GM12878 (cell line): ENCODE data around the gene RTF1. TPM values are rescaled to one million over a fixed set of nuclear protein-coding genes. Genes with fewer than 3 reads are reported as not detected.
A peak's percentile ranks its signal among the peaks of the same experiment; 100 is the strongest.

Experiments
- ATAC-seq: fragments of 200-7000 bp; cut with Tn5 transposase; 3 replicates; pipeline ENCODE4 v1.9.1; 2020; ENCODE audit warnings: mild to moderate bottlenecking, moderate library complexity
- BruUV-seq: library from RNA; stranded (reverse); fragments of 400-500 nt; replicated peaks from 2 replicates; lab custom pipeline; 2021; lab: Mats Ljungman, UMichigan
- CTCF ChIA-PET: fragments of 300-600 bp; sonication (Branson Sonifier 250); formaldehyde crosslinking; extraction: SDS; loops from one replicate; lab custom pipeline; 2021; ENCODE audit warnings: inconsistent platforms; lab: Yijun Ruan, JAX
- POLR2A ChIA-PET: fragments of 350-600 bp; formaldehyde crosslinking; extraction: SDS; loops from one replicate; lab custom pipeline; 2021; ENCODE audit warnings: inconsistent platforms; lab: Charles Lee
- RAD21 ChIA-PET: fragments of 300-600 bp; sonication (Branson Sonifier 250); formaldehyde crosslinking; loops from one replicate; lab custom pipeline; 2023; ENCODE audit warnings: antibody characterized with exemption; ENCODE audit not compliant: unreplicated experiment; lab: Charles Lee
- SMC1A ChIA-PET: fragments of 300-600 bp; sonication (Branson Sonifier 250); formaldehyde crosslinking; loops from one replicate; lab custom pipeline; 2023; ENCODE audit not compliant: unreplicated experiment, uncharacterized antibody; lab: Charles Lee
- DNase-seq: peaks from one replicate; pipeline ENCODE4 v3.0.0-alpha.2; 2011; ENCODE audit warnings: low read depth, low spot score
- FAIRE-seq: peaks from 3 replicates; lab custom pipeline; 2011; peaks lifted over from hg19 to GRCh38; lab: Jason Lieb, UNC
- H2AFZ ChIP-seq: 2 replicates; pipeline ENCODE4 v1.6.0; 2011; ENCODE audit warnings: low read depth, low read length, control low read depth; ENCODE audit not compliant: control insufficient read depth
- H3K27ac ChIP-seq: 2 replicates; pipeline ENCODE4 v1.5.1; 2011; ENCODE audit warnings: control low read depth; ENCODE audit not compliant: control insufficient read depth, insufficient read depth
- H3K27me3 ChIP-seq, 2 experiments: replicated peaks in 1 of 2; 2 replicates each; pipeline versions ENCODE4 v1.6.0 to v1.6.1; 2011; ENCODE audit warnings: low read length in 1 of 2; ENCODE audit not compliant: control insufficient read depth in 2 of 2, insufficient read depth in 2 of 2
- H3K36me3 ChIP-seq, 2 experiments: 2 replicates each; pipeline ENCODE4 v1.5.1; 2011; ENCODE audit warnings: low read length in 1 of 2; ENCODE audit not compliant: control insufficient read depth in 2 of 2, insufficient read depth in 2 of 2
- H3K4me1 ChIP-seq: 2 replicates; pipeline ENCODE4 v1.6.1; 2011; ENCODE audit warnings: mild to moderate bottlenecking, low read length, moderate library complexity, mixed read lengths; ENCODE audit not compliant: control insufficient read depth, insufficient read depth
- H3K4me2 ChIP-seq: 2 replicates; pipeline ENCODE4 v1.6.0; 2011; ENCODE audit warnings: control low read depth; ENCODE audit not compliant: control insufficient read depth, insufficient read depth
- H3K4me3 ChIP-seq: fragments of 200-600 bp; sonication (generic); 2 replicates; pipeline ENCODE4 v1.5.1; 2016
- H3K79me2 ChIP-seq: 2 replicates; pipeline ENCODE4 v1.6.0; 2011; ENCODE audit warnings: low read length; ENCODE audit not compliant: control insufficient read depth, insufficient read depth
- H3K9ac ChIP-seq: 2 replicates; pipeline ENCODE4 v1.8.0; 2011; ENCODE audit warnings: low read length, control low read depth, mixed read lengths; ENCODE audit not compliant: control insufficient read depth, insufficient read depth
- H3K9me3 ChIP-seq: replicated peaks from 3 replicates; pipeline ENCODE4 v1.5.1; 2011; ENCODE audit warnings: mild to moderate bottlenecking, low read length; ENCODE audit not compliant: control insufficient read depth, insufficient read depth
- H4K20me1 ChIP-seq: 2 replicates; pipeline ENCODE4 v1.6.0; 2011; ENCODE audit not compliant: control insufficient read depth, insufficient read depth
- CEBPB ChIP-seq, 2 experiments: fragments of 150-350 bp in 1 of 2; IDR thresholded peaks; 2 replicates each; pipeline ENCODE4 v1.6.1; 2012 to 2014; ENCODE audit warnings: low read depth in 2 of 2, low read length in 2 of 2, borderline replicate concordance in 1 of 2, inconsistent platforms in 1 of 2
- E4F1 ChIP-seq: fragments of 450-650 bp; IDR thresholded peaks from 2 replicates; pipeline ENCODE4 v1.6.1; 2018; ENCODE audit warnings: borderline replicate concordance, mild to moderate bottlenecking; ENCODE audit not compliant: partially characterized antibody
- FOXM1 ChIP-seq: IDR thresholded peaks from 2 replicates; pipeline ENCODE4 v1.6.1; 2012; ENCODE audit warnings: low read depth, mild to moderate bottlenecking, inconsistent platforms, low read length, moderate library complexity
- IKZF2 ChIP-seq, 2 experiments: fragments of 450-650 bp; IDR thresholded peaks; 2 replicates each; pipeline ENCODE4 v1.6.1; 2017; ENCODE audit warnings: mild to moderate bottlenecking in 2 of 2, moderate library complexity in 2 of 2
- JUNB ChIP-seq: IDR thresholded peaks from 2 replicates; pipeline ENCODE4 v1.6.1; 2016; ENCODE audit warnings: antibody characterized with exemption, mild to moderate bottlenecking
- MAX ChIP-seq: IDR thresholded peaks from 2 replicates; pipeline ENCODE4 v1.6.1; 2012; ENCODE audit warnings: low read depth, low read length, improper control_type of control experiment
- MEF2A ChIP-seq: IDR thresholded peaks from 2 replicates; pipeline ENCODE4 v1.6.1; 2011; ENCODE audit warnings: low read depth, mild to moderate bottlenecking, low read length, moderate library complexity; ENCODE audit not compliant: insufficient read depth
- PKNOX1 ChIP-seq: fragments of 450-650 bp; IDR thresholded peaks from 2 replicates; pipeline ENCODE4 v1.6.1; 2016; ENCODE audit warnings: mild to moderate bottlenecking
- RFX5 ChIP-seq: IDR thresholded peaks from 2 replicates; pipeline ENCODE4 v1.6.1; 2011; ENCODE audit warnings: low read depth, low read length, improper control_type of control experiment
- SMC3 ChIP-seq: IDR thresholded peaks from 2 replicates; pipeline ENCODE4 v1.6.1; 2011; ENCODE audit warnings: low read length, improper control_type of control experiment, borderline replicate concordance
- WRNIP1 ChIP-seq: IDR thresholded peaks from 2 replicates; pipeline ENCODE4 v1.6.1; 2011; ENCODE audit warnings: low read depth, low read length, improper control_type of control experiment, borderline replicate concordance
- ZBED1 ChIP-seq: IDR thresholded peaks from 2 replicates; pipeline ENCODE4 v1.6.1; 2016; ENCODE audit warnings: borderline replicate concordance
- WGBS: methylation state at CpG from one replicate; pipeline ENCODE4 v1.1.6; 2016; ENCODE audit warnings: low lambda C conversion rate; ENCODE audit not compliant: insufficient replicate concordance, insufficient coverage; ENCODE audit errors: missing lambda C conversion rate; 5-methylcytosine and 5-hydroxymethylcytosine counted together
- in situ Hi-C: fragments of 300-500 bp; cut with MboI; formaldehyde crosslinking; loops from 9 replicates; pipeline ENCODE4 v1.14.3; 2018; ENCODE audit warnings: mixed read lengths
- intact Hi-C: fragments of 100-400 bp; cut with micrococcal nuclease; formaldehyde crosslinking; loops from one replicate; pipeline ENCODE4 v1.14.2; 2022; ENCODE audit not compliant: unreplicated experiment
- polyA plus RNA-seq, 11 experiments: library from polyadenylated mRNA; depleted of rRNA in 4 of 11; unstranded in 6 of 11; stranded (reverse) in 5 of 11; fragments of >200 nt; fragmentation: Nextera tagmentation in 4 of 11; fragmentation: Illumina TruSeq in 1 of 11; extraction: Ambion mirVana in 4 of 11; extraction: Trizol in 1 of 11; gene quantifications; 1 replicate in 1 of 11; 2 replicates in 10 of 11; pipeline versions ENCODE4 v1.2.1 to v1.2.3, GENCODE V29; 2011 to 2016; ENCODE audit warnings: inconsistent platforms in 2 of 11, missing spikeins in 2 of 11, low read depth in 1 of 11
- total RNA-seq, 4 experiments: library from RNA; depleted of rRNA in 3 of 4; stranded (reverse); fragments of >200 nt in 3 of 4; fragmentation: Illumina TruSeq in 1 of 4; extraction: Trizol in 1 of 4; gene quantifications; 2 replicates each; pipeline versions ENCODE4 v1.2.1 to v1.2.3, GENCODE V29; 2013 to 2021
- TF ChIP-seq, protein P1 (sequence below): IDR thresholded peaks from 2 replicates; pipeline ENCODE4 v1.6.1; 2012; ENCODE audit warnings: improper control_type of control experiment, low read depth, low read length; ENCODE audit not compliant: insufficient replicate concordance

The RTF1 gene
- total and polyA plus RNA-seq, 10 of the 15 experiments (the other 5 are each of a cell fraction or from before 2014, with no cell fraction given), result 7.2 to 67.9 (median 32.3) TPM

DNA sequence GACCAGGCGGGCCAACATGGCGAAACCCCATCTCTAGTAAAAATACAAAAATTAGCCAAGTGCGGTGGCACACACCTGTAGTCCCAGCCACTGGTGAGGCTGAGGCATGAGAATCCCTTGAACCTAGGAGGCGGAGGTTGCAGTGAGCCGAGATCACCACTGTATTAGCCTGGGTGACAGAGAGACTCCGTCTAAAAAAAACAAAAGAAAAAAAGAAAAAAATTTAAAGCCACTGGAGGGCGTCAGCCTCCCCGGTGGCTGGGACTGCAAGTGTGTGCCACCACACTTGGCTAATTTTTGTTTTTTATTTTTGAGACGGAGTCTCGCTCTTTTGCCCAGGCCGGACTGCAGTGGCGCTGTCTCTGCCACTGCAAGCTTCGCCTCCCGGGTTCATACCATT lies 7.9 kb downstream of the RTF1 start:
- no peaks in the 10 kb centered on the region for H4K20me1 ChIP-seq
- no peaks in the 10 kb centered on the region; a peak in 1 of 4 replicates for H3K36me3 ChIP-seq
- SMC1A ChIA-PET, result no interaction called here
- in situ Hi-C loops (no loop called here), intact Hi-C loops (no loop called here)
- H3K4me1 ChIP-seq, result peaks cover 24% of the 10 kb centered on the region
- H3K4me3 ChIP-seq, result peak overlapping the region; percentile 54; the same call in 1 of the 2 replicates
- DNase-seq (no peak), ATAC-seq (no peak), FAIRE-seq (no peak)
- 78% methylated on average over 14 of the region's 14 CpGs for WGBS
- BruUV-seq, result no TSS peak
- CTCF ChIA-PET, result no interaction called here
- POLR2A ChIA-PET, result interaction anchor here (0.6 kb wide), 1 partner anchor 555 kb away, joined by 3 read pairs; no protein-coding TSS in a partner anchor
- no peak overlapping the region for H2AFZ ChIP-seq
- H3K27ac ChIP-seq, result peak overlapping the region; percentile 91; the same call in 1 of the 2 replicates
- no peaks in the 10 kb centered on the region for H3K27me3 ChIP-seq
- peak overlapping the region; percentile 82 for H3K4me2 ChIP-seq
- H3K9ac ChIP-seq, result no peak overlapping the region
- no peaks in the 10 kb centered on the region for H3K9me3 ChIP-seq
- RAD21 ChIA-PET, result no interaction called here
- H3K79me2 ChIP-seq, result peaks cover 67% of the 10 kb centered on the region
- TF ChIP-seq MAX (no peak), E4F1 (no peak), IKZF2 (IDR thresholded peaks at IDR 0.05) (no peak), PKNOX1 (no peak), FOXM1 (no peak), SMC3 (no peak), WRNIP1 (no peak), ZBED1 (no peak), RFX5 (no peak), CEBPB (IDR thresholded peaks at IDR 0.05; ENCODE audit: borderline replicate concordance in 1 of 2, low read depth in 2 of 2, low read length in 2 of 2) (no peak), MEF2A (no peak), JUNB (no peak)
- TF ChIP-seq, protein P1, sequence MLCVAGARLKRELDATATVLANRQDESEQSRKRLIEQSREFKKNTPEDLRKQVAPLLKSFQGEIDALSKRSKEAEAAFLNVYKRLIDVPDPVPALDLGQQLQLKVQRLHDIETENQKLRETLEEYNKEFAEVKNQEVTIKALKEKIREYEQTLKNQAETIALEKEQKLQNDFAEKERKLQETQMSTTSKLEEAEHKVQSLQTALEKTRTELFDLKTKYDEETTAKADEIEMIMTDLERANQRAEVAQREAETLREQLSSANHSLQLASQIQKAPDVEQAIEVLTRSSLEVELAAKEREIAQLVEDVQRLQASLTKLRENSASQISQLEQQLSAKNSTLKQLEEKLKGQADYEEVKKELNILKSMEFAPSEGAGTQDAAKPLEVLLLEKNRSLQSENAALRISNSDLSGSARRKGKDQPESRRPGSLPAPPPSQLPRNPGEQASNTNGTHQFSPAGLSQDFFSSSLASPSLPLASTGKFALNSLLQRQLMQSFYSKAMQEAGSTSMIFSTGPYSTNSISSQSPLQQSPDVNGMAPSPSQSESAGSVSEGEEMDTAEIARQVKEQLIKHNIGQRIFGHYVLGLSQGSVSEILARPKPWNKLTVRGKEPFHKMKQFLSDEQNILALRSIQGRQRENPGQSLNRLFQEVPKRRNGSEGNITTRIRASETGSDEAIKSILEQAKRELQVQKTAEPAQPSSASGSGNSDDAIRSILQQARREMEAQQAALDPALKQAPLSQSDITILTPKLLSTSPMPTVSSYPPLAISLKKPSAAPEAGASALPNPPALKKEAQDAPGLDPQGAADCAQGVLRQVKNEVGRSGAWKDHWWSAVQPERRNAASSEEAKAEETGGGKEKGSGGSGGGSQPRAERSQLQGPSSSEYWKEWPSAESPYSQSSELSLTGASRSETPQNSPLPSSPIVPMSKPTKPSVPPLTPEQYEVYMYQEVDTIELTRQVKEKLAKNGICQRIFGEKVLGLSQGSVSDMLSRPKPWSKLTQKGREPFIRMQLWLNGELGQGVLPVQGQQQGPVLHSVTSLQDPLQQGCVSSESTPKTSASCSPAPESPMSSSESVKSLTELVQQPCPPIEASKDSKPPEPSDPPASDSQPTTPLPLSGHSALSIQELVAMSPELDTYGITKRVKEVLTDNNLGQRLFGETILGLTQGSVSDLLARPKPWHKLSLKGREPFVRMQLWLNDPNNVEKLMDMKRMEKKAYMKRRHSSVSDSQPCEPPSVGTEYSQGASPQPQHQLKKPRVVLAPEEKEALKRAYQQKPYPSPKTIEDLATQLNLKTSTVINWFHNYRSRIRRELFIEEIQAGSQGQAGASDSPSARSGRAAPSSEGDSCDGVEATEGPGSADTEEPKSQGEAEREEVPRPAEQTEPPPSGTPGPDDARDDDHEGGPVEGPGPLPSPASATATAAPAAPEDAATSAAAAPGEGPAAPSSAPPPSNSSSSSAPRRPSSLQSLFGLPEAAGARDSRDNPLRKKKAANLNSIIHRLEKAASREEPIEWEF, result no peak
